H1 (cell line): ENCODE measurements around the gene ADH4. TPM values are rescaled to one million over a fixed set of nuclear protein-coding genes. Genes with fewer than 3 reads are reported as not detected.

ENCODE experiments used
- CTCF ChIA-PET: fragments of 300-600 bp; sonication (Branson Sonifier 250); formaldehyde crosslinking; loops from one replicate; lab custom pipeline; 2021; ENCODE audit not compliant: partially characterized antibody; lab: Charles Lee
- POLR2A ChIA-PET: fragments of 300-600 bp; sonication (Branson Sonifier 250); formaldehyde crosslinking; loops from one replicate; lab custom pipeline; 2021; ENCODE audit warnings: inconsistent platforms; ENCODE audit not compliant: partially characterized antibody; lab: Charles Lee
- DNase-seq, 2 experiments: peaks; one replicate each; pipeline versions ENCODE4 v3.0.0 to v3.0.0-alpha.2; 2010 to 2022; ENCODE audit warnings: low spot score in 2 of 2, low read depth in 1 of 2, mixed read lengths in 1 of 2
- FAIRE-seq: peaks from 2 replicates; lab custom pipeline; 2011; peaks lifted over from hg19 to GRCh38; lab: Jason Lieb, UNC
- H2AFZ ChIP-seq: 2 replicates; pipeline ENCODE4 v1.8.1; 2012; ENCODE audit warnings: low read length, inconsistent platforms
- H2AK5ac ChIP-seq: 2 replicates; pipeline ENCODE4 v1.6.1; 2013; ENCODE audit warnings: low read depth, low read length
- H2BK120ac ChIP-seq: replicated peaks from 2 replicates; pipeline ENCODE3; 2013; ENCODE audit warnings: low read depth, low read length, inconsistent platforms
- H2BK12ac ChIP-seq: 2 replicates; pipeline ENCODE4 v1.6.1; 2013; ENCODE audit warnings: low read depth, low read length
- H2BK15ac ChIP-seq: 2 replicates; pipeline ENCODE4 v1.6.1; 2013; ENCODE audit warnings: low read length
- H2BK20ac ChIP-seq: 2 replicates; pipeline ENCODE4 v1.6.1; 2013; ENCODE audit warnings: low read length
- H2BK5ac ChIP-seq: 2 replicates; pipeline ENCODE4 v1.6.1; 2013; ENCODE audit warnings: low read depth, low read length
- H3K14ac ChIP-seq: 2 replicates; pipeline ENCODE4 v1.6.1; 2013; ENCODE audit warnings: inconsistent platforms; ENCODE audit not compliant: insufficient read length
- H3K18ac ChIP-seq: 2 replicates; pipeline ENCODE4 v1.6.1; 2013; ENCODE audit warnings: low read length; ENCODE audit errors: extremely low read depth
- H3K23ac ChIP-seq: 2 replicates; pipeline ENCODE4 v1.6.1; 2013; ENCODE audit warnings: inconsistent platforms; ENCODE audit not compliant: insufficient read length
- H3K23me2 ChIP-seq: 2 replicates; pipeline ENCODE4 v1.6.1; 2013; ENCODE audit warnings: low read depth, low read length
- H3K27ac ChIP-seq: 2 replicates; pipeline ENCODE4 v1.6.1; 2011; ENCODE audit warnings: low read depth, low read length, inconsistent platforms
- H3K27me3 ChIP-seq, 4 experiments: replicated peaks in 1 of 4; 1 replicate in 1 of 4; 2 replicates in 3 of 4; pipeline versions ENCODE4 v1.6.1 to v1.8.1; 2011 to 2013; ENCODE audit warnings: low read length in 3 of 4, mild to moderate bottlenecking in 3 of 4, inconsistent platforms in 2 of 4, mixed read lengths in 2 of 4, moderate library complexity in 1 of 4; ENCODE audit not compliant: control insufficient read depth in 3 of 4, insufficient read depth in 3 of 4; ENCODE audit errors: extremely low read depth in 1 of 4
- H3K36me3 ChIP-seq, 4 experiments: 2 replicates each; pipeline versions ENCODE4 v1.6.1 to v1.8.1; 2011 to 2013; ENCODE audit warnings: mild to moderate bottlenecking in 4 of 4, low read length in 3 of 4, moderate library complexity in 2 of 4, control low read depth in 1 of 4, inconsistent platforms in 1 of 4; ENCODE audit not compliant: insufficient read depth in 4 of 4, control insufficient read depth in 2 of 4
- H3K4ac ChIP-seq: replicated peaks from 2 replicates; pipeline ENCODE3; 2013; ENCODE audit warnings: low read length, low read depth, mixed read lengths, inconsistent platforms; ENCODE audit not compliant: insufficient read length
- H3K4me1 ChIP-seq, 4 experiments: replicated peaks in 1 of 4; 1 replicate in 1 of 4; 2 replicates in 3 of 4; pipeline versions ENCODE4 v1.6.1 to v1.8.1; 2011 to 2013; ENCODE audit warnings: low read length in 3 of 4, inconsistent platforms in 2 of 4, mixed read lengths in 1 of 4; ENCODE audit not compliant: insufficient read depth in 4 of 4, control insufficient read depth in 3 of 4
- H3K4me2 ChIP-seq, 2 experiments: 2 replicates each; pipeline versions ENCODE4 v1.6.1 to v1.8.1; 2011 to 2013; ENCODE audit warnings: low read depth in 2 of 2, low read length in 2 of 2, control low read depth in 1 of 2, inconsistent platforms in 1 of 2, mild to moderate bottlenecking in 1 of 2; ENCODE audit not compliant: insufficient read depth in 1 of 2
- H3K4me3 ChIP-seq, 4 experiments: fragments of 200-600, 300-600 bp in 1 of 4; sonication (generic), shearing (Covaris generic), sonication (Bioruptor Twin) in 1 of 4; 2 replicates each; pipeline versions ENCODE4 v1.5.1 to v1.8.1; 2011 to 2016; ENCODE audit warnings: low read length in 4 of 4, low read depth in 3 of 4, control low read depth in 2 of 4, inconsistent platforms in 2 of 4, mild to moderate bottlenecking in 2 of 4, mixed read lengths in 1 of 4, moderate library complexity in 1 of 4; ENCODE audit not compliant: insufficient read depth in 2 of 4; ENCODE audit errors: extremely low read depth in 1 of 4
- H3K56ac ChIP-seq: replicated peaks from 2 replicates; pipeline ENCODE3; 2013; ENCODE audit warnings: low read depth, mild to moderate bottlenecking, mixed read lengths, low read length, inconsistent platforms; ENCODE audit not compliant: insufficient read length
- H3K79me1 ChIP-seq: 2 replicates; pipeline ENCODE4 v1.6.1; 2013; ENCODE audit warnings: low read depth, low read length, control low read depth
- H3K79me2 ChIP-seq, 2 experiments: 2 replicates each; pipeline versions ENCODE4 v1.6.1 to v1.8.1; 2012 to 2013; ENCODE audit warnings: low read length in 2 of 2, mild to moderate bottlenecking in 2 of 2, inconsistent platforms in 1 of 2; ENCODE audit not compliant: insufficient read depth in 2 of 2, control insufficient read depth in 1 of 2
- H3K9ac ChIP-seq, 4 experiments: replicated peaks in 1 of 4; 1 replicate in 1 of 4; 2 replicates in 3 of 4; pipeline versions ENCODE4 v1.6.1 to v1.8.1; 2011 to 2013; ENCODE audit warnings: low read depth in 3 of 4, low read length in 3 of 4, control low read depth in 2 of 4, mild to moderate bottlenecking in 2 of 4, moderate library complexity in 2 of 4, inconsistent platforms in 1 of 4; ENCODE audit errors: extremely low read depth in 1 of 4
- H3K9me3 ChIP-seq, 2 experiments: 2 replicates each; pipeline versions ENCODE4 v1.6.1 to v1.8.1; 2012 to 2013; ENCODE audit warnings: mild to moderate bottlenecking in 2 of 2, moderate library complexity in 2 of 2, control low read depth in 1 of 2, inconsistent platforms in 1 of 2, low read depth in 1 of 2, low read length in 1 of 2, mixed read lengths in 1 of 2; ENCODE audit not compliant: insufficient read depth in 2 of 2
- H4K20me1 ChIP-seq, 2 experiments: replicated peaks in 1 of 2; 2 replicates each; pipeline versions ENCODE3 to v1.8.1; 2011 to 2013; ENCODE audit warnings: inconsistent platforms in 2 of 2, low read length in 2 of 2, mild to moderate bottlenecking in 1 of 2; ENCODE audit not compliant: insufficient read depth in 2 of 2, control insufficient read depth in 1 of 2
- H4K5ac ChIP-seq: 2 replicates; pipeline ENCODE4 v1.6.1; 2013; ENCODE audit warnings: low read length, low read depth, mixed read lengths, inconsistent platforms; ENCODE audit not compliant: insufficient read length
- H4K8ac ChIP-seq: 2 replicates; pipeline ENCODE4 v1.8.0; 2013; ENCODE audit warnings: mild to moderate bottlenecking, moderate library complexity, low read length, inconsistent platforms; ENCODE audit not compliant: insufficient read depth; ENCODE audit errors: extremely low read depth
- H4K91ac ChIP-seq: replicated peaks from 2 replicates; pipeline ENCODE3; 2013; ENCODE audit warnings: low read length, mixed read lengths, inconsistent platforms; ENCODE audit not compliant: insufficient read length
- BRCA1 ChIP-seq: IDR thresholded peaks from 2 replicates; pipeline ENCODE4 v1.6.1; 2012; ENCODE audit warnings: low read depth, low read length, improper control_type of control experiment
- CEBPB ChIP-seq: IDR thresholded peaks from 2 replicates; pipeline ENCODE4 v1.6.1; 2012; ENCODE audit warnings: low read depth, low read length
- GABPA ChIP-seq: IDR thresholded peaks from 2 replicates; pipeline ENCODE4 v1.6.1; 2011; ENCODE audit warnings: mild to moderate bottlenecking, low read length, moderate library complexity, borderline replicate concordance; ENCODE audit not compliant: insufficient read depth
- HDAC6 ChIP-seq: IDR thresholded peaks from one replicate; pipeline ENCODE4 v1.7.1; 2012; ENCODE audit warnings: low read depth, mild to moderate bottlenecking, inconsistent platforms, low read length, moderate library complexity
- RAD21 ChIP-seq, 2 experiments: IDR thresholded peaks in 1 of 2; conservative IDR thresholded peaks in 1 of 2; 2 replicates each; pipeline ENCODE4 v1.6.1; 2011; ENCODE audit warnings: low read depth in 2 of 2, low read length in 2 of 2, improper control_type of control experiment in 1 of 2, inconsistent platforms in 1 of 2, mild to moderate bottlenecking in 1 of 2, moderate library complexity in 1 of 2
- RBBP5 ChIP-seq: IDR thresholded peaks from 2 replicates; pipeline ENCODE4 v1.7.1; 2012; ENCODE audit warnings: low read depth, mild to moderate bottlenecking, inconsistent platforms, low read length, moderate library complexity, borderline replicate concordance
- TCF12 ChIP-seq: IDR thresholded peaks from 2 replicates; pipeline ENCODE4 v1.6.1; 2011; ENCODE audit warnings: low read depth, mild to moderate bottlenecking, low read length
- WGBS, 2 experiments: shearing (Covaris generic) in 1 of 2; methylation state at CpG; one replicate each; pipeline versions ENCODE4 v1.1.6 to v1.1.7; 2013 to 2015; ENCODE audit warnings: low lambda C conversion rate in 2 of 2, mixed read lengths in 2 of 2, inconsistent platforms in 1 of 2, low coverage in 1 of 2, missing lambda C conversion rate in 1 of 2; ENCODE audit not compliant: insufficient replicate concordance in 2 of 2, insufficient coverage in 1 of 2, insufficient read length in 1 of 2; ENCODE audit errors: extremely low coverage in 1 of 2, missing lambda C conversion rate in 1 of 2; 5-methylcytosine and 5-hydroxymethylcytosine counted together
- polyA plus RNA-seq, 7 experiments: library from polyadenylated mRNA; depleted of rRNA in 3 of 7; stranded (reverse) in 5 of 7; unstranded in 2 of 7; fragments of >200 nt in 5 of 7; fragments of 200-250 nt in 2 of 7; gene quantifications; 1 replicate in 5 of 7; 2 replicates in 1 of 7; 4 replicates in 1 of 7; pipeline versions ENCODE4 v1.2.1 to v1.2.3, GENCODE V29; 2011 to 2013; ENCODE audit warnings: missing spikeins in 2 of 7, mixed read lengths in 2 of 7
- total RNA-seq: library from RNA; stranded (reverse); fragmentation: NEBNext Ultra II Directional; extraction: Animal tissue kit (Norgen Biotek cat#: 25700); gene quantifications from 2 replicates; pipeline ENCODE4 v1.2.1, GENCODE V29; 2021

Gene ADH4
- total and polyA plus RNA-seq, 2 of the 8 experiments (the other 6 are each of a cell fraction or from before 2014, with no cell fraction given), result not detected

GRCh38 chr4:99082192-99082591 is 61.9 kb downstream of the ADH4 start:
- Histone ChIP-seq H3K79me1 (peaks cover 2% of the 10 kb centered on the region; the same call in 1 of the 2 replicates), H4K5ac (no peak overlapping the region), H3K4me2 (no peak overlapping the region), H3K36me3 (peaks cover 19 to 85% (median 67%) of the 10 kb centered on the region in 4 experiments), H2BK120ac (no peak overlapping the region), H4K91ac (no peak overlapping the region), H3K4ac (no peak overlapping the region), H2AFZ (no peak overlapping the region), H3K27me3 (no peaks in the 10 kb centered on the region), H3K18ac (no peak overlapping the region), H3K9ac (no peak overlapping the region), H4K8ac (no peak overlapping the region), H3K9me3 (no peaks in the 10 kb centered on the region), H3K27ac (no peak overlapping the region), H3K4me1 (no peaks in the 10 kb centered on the region; a peak in 1 of 7 replicates), H3K79me2 (peaks cover 7 to 33% of the 10 kb centered on the region in 2 experiments; a peak in 3 of 4 replicates), H4K20me1 (peaks cover 2 to 7% of the 10 kb centered on the region in 2 experiments), H2BK20ac (no peak overlapping the region), H3K23ac (no peak overlapping the region), H3K23me2 (no peaks in the 10 kb centered on the region), H2AK5ac (no peak overlapping the region), H2BK5ac (no peak overlapping the region), H2BK12ac (no peak overlapping the region), H2BK15ac (no peak overlapping the region), H3K4me3 (no peak overlapping the region), H3K14ac (no peak overlapping the region), H3K56ac (no peak overlapping the region)
- WGBS, 2 experiments, result 94% methylated on average over 5 of the region's 5 CpGs; no CpG with 5 or more reads in 1 of the 2 experiments
- FAIRE-seq, result no peak
- TF ChIP-seq TCF12, result no peak
- TF ChIP-seq RBBP5, result no peak
- no peak for TF ChIP-seq RAD21 (IDR thresholded peaks at IDR 0.05 in 1 of 2, conservative IDR thresholded peaks at IDR 0.05 in 1 of 2; ENCODE audit: low read depth in 2 of 2, low read length in 2 of 2)
- no peak for TF ChIP-seq GABPA
- TF ChIP-seq CEBPB, result no peak
- TF ChIP-seq BRCA1, result no peak
- TF ChIP-seq HDAC6, result no peak
- POLR2A ChIA-PET, result interaction anchor here (0.6 to 4.4 kb wide), 2 partner anchors 13 to 37 kb away, joined by 3 to 17 read pairs; no protein-coding TSS in a partner anchor
- CTCF ChIA-PET, result no interaction called here
- DNase-seq, result no peak
